ENCODE measurements around the gene FGFR2.
A peak's percentile ranks its signal among the peaks of the same experiment; 100 is the strongest.

Gene FGFR2

DNA sequence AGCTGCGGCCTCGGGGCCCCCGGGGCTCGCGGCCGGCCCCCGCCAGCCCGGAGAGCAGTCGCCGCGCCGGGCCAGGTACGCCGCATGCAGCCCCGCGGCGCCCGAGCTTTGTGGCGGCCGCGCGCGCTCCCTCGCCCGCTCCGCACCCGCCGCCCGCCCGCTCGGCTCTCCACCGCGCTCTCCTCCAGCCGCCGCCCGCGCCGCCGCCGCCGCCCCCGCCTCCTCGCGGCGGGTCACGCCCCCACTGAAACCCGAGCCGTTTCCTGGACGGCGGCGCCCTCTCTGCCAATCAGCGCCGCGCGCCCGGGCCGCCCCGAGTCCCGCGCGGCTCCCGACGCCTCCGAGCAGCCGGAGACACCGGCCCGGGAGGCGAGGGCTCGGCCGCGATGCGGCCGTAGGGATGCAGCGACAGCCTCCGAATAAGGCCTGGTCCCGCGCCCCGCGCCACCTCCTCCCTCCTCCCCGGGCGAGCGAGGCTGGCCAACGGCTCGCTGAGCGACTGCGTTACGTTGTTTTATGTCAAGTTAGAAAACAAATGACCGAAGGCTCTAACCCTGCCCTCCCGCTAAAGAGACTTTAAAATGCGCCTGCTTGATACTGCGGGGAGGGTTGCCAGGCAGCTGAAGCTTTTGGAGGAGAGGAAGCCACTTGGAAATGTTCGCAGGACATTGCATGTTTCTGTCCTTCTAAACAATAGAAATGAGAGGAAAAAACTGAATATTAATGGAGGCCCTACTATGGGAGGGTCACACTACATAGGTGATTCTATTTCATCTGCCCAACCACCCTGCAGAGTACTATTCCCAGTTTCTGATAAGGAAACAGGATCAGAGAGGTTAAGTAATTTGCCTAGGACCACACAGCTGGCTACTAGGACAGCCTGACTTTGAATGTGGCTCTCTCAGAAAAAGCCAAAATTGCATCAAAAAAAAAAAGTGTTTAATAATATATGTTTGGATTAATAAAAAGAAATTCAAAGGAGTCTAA is at the start of gene FGFR2:
TSS of gene FGFR2 (minus strand) at position 182 of the 987 bp plus-strand sequence. CDS start 4,627 bp downstream, outside the sequence.
- H3K4me3 Mint-ChIP-seq: peak within 1 kb of the TSS; percentile 38
- H3K27ac Mint-ChIP-seq: no peak within 1 kb of the TSS
- no peaks in the 10 kb centered on the region for H3K9me3 Mint-ChIP-seq
- H3K36me3 Mint-ChIP-seq (ENCODE audit: low read depth): no peaks in the 10 kb centered on the region
- H3K4me1 Mint-ChIP-seq (ENCODE audit: low read depth): peaks cover 7% of the 10 kb centered on the region
- peaks cover 68% of the 10 kb centered on the region for H3K27me3 Mint-ChIP-seq
- peak; percentile 33 for DNase-seq

DNA sequence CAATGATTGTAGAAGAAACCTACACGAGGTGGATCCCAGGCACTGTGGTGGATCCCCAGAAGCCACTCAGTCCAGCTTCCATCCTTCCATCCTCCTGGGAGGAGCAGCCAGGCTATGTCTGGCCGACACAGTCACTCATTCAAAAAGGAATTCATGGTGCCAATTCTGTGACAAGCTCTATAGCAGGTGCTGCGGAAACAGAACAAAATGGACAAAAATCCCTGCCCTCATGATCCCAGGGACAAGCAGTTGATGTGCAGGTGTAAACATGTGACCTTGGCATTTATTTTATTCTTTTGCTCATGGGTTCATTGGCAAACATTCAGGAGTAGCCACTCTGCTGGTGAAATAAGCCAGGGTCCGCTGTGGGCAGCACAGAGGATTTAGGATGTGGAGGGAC is 49.2 kb upstream of the FGFR2 start:
- no peak for DNase-seq
- H3K36me3 Mint-ChIP-seq (ENCODE audit: low read depth): no peaks in the 10 kb centered on the region
- no peak overlapping the region for H3K4me3 Mint-ChIP-seq
- H3K27me3 Mint-ChIP-seq: no peaks in the 10 kb centered on the region
- H3K27ac Mint-ChIP-seq: no peak overlapping the region
- H3K4me1 Mint-ChIP-seq (ENCODE audit: low read depth): no peaks in the 10 kb centered on the region
- H3K9me3 Mint-ChIP-seq: no peaks in the 10 kb centered on the region

DNA sequence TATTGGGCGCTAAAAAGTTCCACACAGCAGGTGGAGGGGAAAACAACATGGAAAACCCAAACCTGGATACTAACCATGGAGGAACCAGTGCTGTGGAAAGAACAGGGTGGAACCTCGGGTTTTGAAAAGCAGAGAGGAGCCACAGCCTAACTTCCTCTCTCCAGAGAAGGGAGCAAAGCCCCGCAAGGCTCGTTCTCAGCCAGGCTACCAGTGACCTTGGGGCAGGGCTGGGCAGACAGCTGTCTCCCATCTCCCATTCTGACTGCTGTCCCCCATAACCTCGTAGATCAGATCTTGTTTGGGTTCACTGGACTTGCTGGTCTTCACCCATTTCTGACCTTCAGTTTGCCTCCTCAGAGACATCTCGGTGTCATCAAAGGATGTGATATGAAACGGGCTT is 47.5 kb upstream of the FGFR2 start:
- no peak overlapping the region for H3K27ac Mint-ChIP-seq
- no peak for DNase-seq
- H3K36me3 Mint-ChIP-seq (ENCODE audit: low read depth): no peaks in the 10 kb centered on the region
- H3K4me3 Mint-ChIP-seq: no peak overlapping the region
- H3K4me1 Mint-ChIP-seq (ENCODE audit: low read depth): no peaks in the 10 kb centered on the region
- peaks cover 4% of the 10 kb centered on the region for H3K9me3 Mint-ChIP-seq
- H3K27me3 Mint-ChIP-seq: no peaks in the 10 kb centered on the region

DNA sequence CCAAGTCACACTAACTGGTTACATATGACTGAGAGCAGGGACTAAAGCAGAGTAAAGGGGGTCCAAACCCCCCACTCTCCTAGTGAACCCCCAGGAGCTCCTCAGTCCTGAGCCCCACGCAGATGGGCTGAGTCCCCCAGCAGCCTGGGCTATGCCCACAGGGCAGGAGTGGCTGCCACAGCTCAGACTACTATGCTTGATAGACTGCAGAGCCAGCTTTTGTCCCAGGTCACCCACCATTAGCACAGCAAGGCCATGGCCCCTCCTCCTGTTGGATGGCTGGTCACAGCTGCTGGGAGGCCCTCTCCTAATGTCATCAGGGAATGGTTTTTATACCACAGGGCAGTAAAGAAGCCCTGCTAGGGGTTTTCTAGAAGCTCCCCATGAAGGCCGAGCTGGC is 46.3 kb upstream of the FGFR2 start:
- no peaks in the 10 kb centered on the region for H3K27me3 Mint-ChIP-seq
- no peaks in the 10 kb centered on the region for H3K4me1 Mint-ChIP-seq (ENCODE audit: low read depth)
- no peak overlapping the region for H3K4me3 Mint-ChIP-seq
- no peak for DNase-seq
- no peak overlapping the region for H3K27ac Mint-ChIP-seq
- no peaks in the 10 kb centered on the region for H3K36me3 Mint-ChIP-seq (ENCODE audit: low read depth)
- H3K9me3 Mint-ChIP-seq: peaks cover 4% of the 10 kb centered on the region

DNA sequence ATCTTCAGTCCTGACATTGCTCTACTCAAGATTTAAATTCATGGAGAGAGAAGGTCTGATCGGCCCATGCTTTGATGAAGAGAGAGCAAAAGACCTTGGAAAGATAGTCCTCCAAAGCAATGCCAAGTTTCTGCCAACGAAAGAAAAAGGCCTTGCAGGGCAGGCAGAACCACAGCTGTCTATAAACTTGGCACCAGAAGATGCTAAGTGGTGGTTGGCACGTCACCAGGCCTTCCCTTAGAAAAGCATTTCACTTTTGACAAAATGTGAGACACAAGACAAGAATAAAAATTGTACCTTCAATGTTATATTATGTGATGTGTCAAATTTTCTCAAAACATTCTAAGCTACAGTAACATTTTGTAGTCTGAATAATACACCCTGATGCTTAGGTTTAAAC is 42.0 kb upstream of the FGFR2 start:
- H3K27me3 Mint-ChIP-seq: no peaks in the 10 kb centered on the region
- H3K9me3 Mint-ChIP-seq: peaks cover 7% of the 10 kb centered on the region
- DNase-seq: no peak
- H3K4me1 Mint-ChIP-seq (ENCODE audit: low read depth): no peaks in the 10 kb centered on the region
- H3K36me3 Mint-ChIP-seq (ENCODE audit: low read depth): no peaks in the 10 kb centered on the region
- no peak overlapping the region for H3K27ac Mint-ChIP-seq
- no peak overlapping the region for H3K4me3 Mint-ChIP-seq

DNA sequence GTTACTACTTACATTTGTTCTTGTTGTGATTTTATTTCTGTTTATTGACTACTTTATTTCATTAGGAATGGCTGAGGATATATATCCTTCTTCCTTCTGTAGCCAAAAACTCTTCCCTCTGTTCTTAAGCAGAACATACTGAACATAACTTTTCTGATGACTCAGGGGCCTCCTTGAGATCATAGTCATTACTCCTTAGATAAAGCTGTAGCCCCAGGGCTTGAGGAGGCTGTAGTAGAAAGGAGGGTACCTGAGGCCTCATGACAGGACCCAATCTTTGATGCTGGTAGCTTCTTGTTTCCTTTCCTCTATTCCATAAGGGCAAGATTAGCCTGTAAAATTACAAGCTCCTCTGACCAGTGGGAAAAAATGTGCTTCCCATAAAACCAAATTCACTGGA is 41.2 kb upstream of the FGFR2 start:
- H3K27ac Mint-ChIP-seq: no peak overlapping the region
- H3K27me3 Mint-ChIP-seq: no peaks in the 10 kb centered on the region
- no peak for DNase-seq
- no peak overlapping the region for H3K4me3 Mint-ChIP-seq
- H3K36me3 Mint-ChIP-seq (ENCODE audit: low read depth): no peaks in the 10 kb centered on the region
- H3K4me1 Mint-ChIP-seq (ENCODE audit: low read depth): no peaks in the 10 kb centered on the region
- H3K9me3 Mint-ChIP-seq: peaks cover 7% of the 10 kb centered on the region

DNA sequence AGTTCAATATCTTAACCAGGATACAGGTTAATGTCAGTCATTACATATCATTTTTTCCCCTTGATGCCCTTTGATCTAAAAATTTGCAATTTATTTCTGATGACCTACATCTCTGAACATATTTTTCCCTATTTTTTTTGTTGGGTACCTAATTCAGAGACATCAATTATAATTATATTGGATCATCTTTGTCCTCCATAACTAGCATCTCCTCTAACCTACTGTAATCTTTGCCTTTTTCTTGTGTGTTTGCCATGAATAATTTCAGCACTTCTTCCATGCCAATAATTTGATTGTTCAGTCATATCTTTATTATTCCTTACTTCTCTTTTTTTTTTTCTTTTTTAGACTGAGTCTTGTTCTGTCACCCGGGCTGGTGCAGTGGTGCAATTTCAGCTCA is 39.2 kb upstream of the FGFR2 start:
- Mint-ChIP-seq H3K4me3 (no peak overlapping the region), H3K27me3 (no peaks in the 10 kb centered on the region), H3K4me1 (ENCODE audit: low read depth) (no peaks in the 10 kb centered on the region), H3K9me3 (peaks cover 7% of the 10 kb centered on the region), H3K27ac (no peak overlapping the region), H3K36me3 (ENCODE audit: low read depth) (no peaks in the 10 kb centered on the region)
- no peak for DNase-seq

DNA sequence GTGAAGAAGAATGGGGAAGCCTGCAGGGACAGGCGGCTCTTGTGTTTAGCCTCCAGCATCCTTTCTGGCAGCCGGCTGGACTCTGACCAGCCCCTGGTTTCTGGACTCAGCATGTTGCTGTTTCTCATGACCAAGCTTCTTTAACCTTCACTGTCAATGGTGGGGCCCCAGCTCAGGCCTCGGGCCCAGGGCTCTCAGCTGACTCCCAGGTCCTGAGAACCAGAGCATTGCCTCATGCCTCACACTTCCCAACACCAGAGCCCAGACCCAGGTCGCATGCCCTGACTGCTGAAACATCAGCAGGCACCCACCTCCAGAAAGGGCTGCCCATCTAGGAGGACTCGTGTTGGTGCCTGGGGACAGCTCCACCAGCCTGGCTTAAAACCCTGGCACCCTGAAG is 34.8 kb upstream of the FGFR2 start:
- no peak overlapping the region for H3K27ac Mint-ChIP-seq
- no peak overlapping the region for H3K4me3 Mint-ChIP-seq
- no peaks in the 10 kb centered on the region for H3K36me3 Mint-ChIP-seq (ENCODE audit: low read depth)
- H3K27me3 Mint-ChIP-seq: no peaks in the 10 kb centered on the region
- no peaks in the 10 kb centered on the region for H3K4me1 Mint-ChIP-seq (ENCODE audit: low read depth)
- H3K9me3 Mint-ChIP-seq: peaks cover under 1% of the 10 kb centered on the region
- no peak for DNase-seq

DNA sequence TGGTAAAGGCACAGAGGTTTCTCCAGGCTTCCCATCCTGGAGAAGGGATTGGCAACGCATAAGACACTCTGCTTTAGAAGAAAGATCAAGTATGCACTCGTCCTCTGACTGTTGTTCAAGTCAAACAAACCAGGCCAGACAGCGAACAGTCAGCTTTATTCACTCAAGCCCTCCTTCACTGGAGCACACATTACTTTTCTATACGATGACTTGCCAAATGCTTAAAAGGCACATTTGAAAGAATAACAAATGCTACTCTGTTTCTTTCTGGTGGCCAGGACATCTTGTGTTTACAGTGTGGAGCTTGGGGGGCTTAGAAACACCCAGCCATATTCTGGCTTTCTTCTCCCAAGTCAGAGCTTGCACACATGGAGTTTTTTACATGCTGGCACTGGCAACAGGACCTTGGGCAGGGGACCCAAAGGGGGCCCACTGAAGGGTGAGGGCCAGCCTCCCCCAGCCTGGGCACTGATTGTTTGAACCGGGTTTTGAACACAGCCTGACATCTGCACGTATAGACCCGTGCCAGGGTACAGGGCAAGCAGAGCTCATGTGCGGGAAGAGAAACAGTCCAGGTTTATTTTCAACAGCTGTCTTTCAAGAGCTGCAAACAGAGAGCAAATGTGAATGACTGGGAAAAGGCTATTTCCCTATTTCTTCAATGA is 33.3 kb upstream of the FGFR2 start:
- H3K27me3 Mint-ChIP-seq: no peaks in the 10 kb centered on the region
- DNase-seq: no peak
- no peaks in the 10 kb centered on the region for H3K9me3 Mint-ChIP-seq
- H3K36me3 Mint-ChIP-seq (ENCODE audit: low read depth): no peaks in the 10 kb centered on the region
- no peak overlapping the region for H3K4me3 Mint-ChIP-seq
- H3K27ac Mint-ChIP-seq: no peak overlapping the region
- H3K4me1 Mint-ChIP-seq (ENCODE audit: low read depth): no peaks in the 10 kb centered on the region

DNA sequence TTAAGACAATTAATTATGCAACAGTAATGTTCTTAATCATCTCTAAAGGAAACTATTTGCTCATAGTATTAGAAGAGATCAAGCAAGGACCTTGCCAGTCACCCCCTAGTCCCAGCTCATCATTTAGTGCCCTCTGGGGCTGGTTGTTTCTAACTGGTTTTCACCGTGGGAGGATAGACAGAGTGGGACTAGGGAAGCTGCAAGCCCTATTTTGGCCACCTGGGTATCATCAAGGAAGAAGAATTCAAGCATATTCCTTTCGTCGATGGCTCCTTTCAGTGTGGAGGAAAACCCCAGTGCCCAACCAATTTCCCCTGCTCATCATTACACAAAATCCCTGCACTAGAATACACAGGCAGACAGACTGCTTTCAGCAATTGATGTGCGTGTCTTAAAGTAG is 30.6 kb upstream of the FGFR2 start:
- Mint-ChIP-seq H3K36me3 (ENCODE audit: low read depth) (no peaks in the 10 kb centered on the region), H3K9me3 (no peaks in the 10 kb centered on the region), H3K4me3 (no peak overlapping the region), H3K27ac (no peak overlapping the region), H3K27me3 (no peaks in the 10 kb centered on the region), H3K4me1 (ENCODE audit: low read depth) (no peaks in the 10 kb centered on the region)
- DNase-seq: no peak

DNA sequence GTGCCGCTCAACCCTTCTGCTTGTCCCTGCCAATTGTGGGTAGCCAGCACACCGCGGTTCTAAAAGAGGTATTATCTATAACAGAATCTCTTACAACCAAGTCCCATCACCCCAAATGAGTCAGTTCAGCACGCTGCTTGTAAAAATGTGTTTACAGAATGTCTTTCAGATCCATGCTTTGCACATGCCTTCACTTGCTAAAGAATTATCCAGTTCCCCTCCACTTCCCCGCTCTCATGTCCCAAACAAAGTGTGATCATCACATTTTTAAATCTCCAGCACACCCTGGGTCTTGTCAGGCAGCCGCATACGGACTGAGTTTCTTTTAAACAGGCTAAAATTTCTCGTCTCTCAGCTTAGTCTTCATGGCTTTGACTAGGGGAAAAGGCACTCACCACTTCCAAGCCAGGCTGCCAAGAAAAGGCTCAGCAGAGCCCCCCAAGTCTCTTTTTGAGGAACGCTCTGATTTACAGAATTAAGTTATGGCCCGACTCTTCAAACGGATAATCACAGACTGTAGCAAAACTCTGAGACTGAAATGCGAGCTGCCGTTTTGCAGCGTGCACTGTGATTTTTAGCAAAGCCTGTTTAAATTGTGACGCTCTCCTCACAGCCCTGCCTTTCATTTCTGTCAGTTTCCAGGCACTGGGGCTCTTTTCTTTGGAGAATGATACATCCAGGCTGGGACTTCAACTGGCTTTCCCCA is 29.8 kb upstream of the FGFR2 start:
- Mint-ChIP-seq H3K9me3 (no peaks in the 10 kb centered on the region), H3K4me3 (no peak overlapping the region), H3K27me3 (no peaks in the 10 kb centered on the region), H3K27ac (no peak overlapping the region), H3K4me1 (ENCODE audit: low read depth) (no peaks in the 10 kb centered on the region), H3K36me3 (ENCODE audit: low read depth) (no peaks in the 10 kb centered on the region)
- no peak for DNase-seq

DNA sequence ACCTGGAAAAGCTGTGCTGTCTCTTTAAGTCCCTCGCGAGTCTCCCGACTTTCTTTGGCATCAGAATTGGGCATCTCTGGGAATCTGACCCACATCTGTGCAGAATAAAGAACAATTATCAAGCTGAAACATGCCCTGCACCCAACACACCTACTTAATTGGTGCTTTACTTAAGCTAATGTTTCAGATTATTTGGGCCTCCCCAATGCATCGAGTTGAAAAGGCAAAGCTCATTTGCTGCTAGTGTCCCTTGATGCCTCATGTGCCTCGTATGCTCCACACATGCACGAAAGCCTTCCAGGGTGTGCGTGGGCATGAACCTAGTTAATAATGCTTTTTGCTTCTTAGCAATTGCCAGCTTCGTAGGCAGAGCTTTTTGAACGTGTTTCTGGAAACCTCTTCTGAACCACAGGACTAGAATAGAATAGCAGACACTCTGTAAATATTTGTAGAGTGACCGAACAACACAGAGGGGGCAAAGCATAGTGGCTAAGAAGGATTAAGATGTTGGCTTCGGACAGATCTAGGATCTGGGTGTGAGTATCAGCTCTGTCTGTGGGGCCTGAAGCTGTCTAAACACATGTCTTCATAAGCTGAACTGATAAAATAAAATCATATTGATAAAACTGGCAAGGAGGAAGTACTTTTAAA is 26.7 kb upstream of the FGFR2 start:
- Mint-ChIP-seq H3K4me3 (no peak overlapping the region), H3K27me3 (no peaks in the 10 kb centered on the region), H3K27ac (no peak overlapping the region), H3K4me1 (ENCODE audit: low read depth) (no peaks in the 10 kb centered on the region), H3K36me3 (ENCODE audit: low read depth) (no peaks in the 10 kb centered on the region), H3K9me3 (no peaks in the 10 kb centered on the region)
- no peak for DNase-seq

DNA sequence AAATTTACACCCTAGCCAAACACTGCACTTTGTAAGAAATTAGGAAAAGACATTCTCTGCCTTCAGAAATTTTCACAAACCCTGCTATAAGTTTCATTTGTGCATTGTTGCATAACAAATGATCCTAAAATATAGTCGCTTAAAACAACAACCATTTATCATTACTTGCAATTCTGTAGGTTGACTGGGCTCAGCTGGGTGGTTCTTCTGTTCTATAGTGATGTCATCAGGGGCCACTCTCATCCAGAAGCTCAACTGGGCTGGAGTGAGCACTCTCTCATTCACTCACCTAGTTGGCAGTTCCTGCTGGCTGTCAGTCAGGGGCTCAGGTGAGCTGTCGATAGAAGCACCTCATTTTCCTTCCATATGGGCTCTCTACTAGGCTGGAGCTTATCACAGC is 20.7 kb upstream of the FGFR2 start:
- H3K27ac Mint-ChIP-seq: no peak overlapping the region
- no peak overlapping the region for H3K4me3 Mint-ChIP-seq
- peaks cover 14% of the 10 kb centered on the region for H3K27me3 Mint-ChIP-seq
- no peaks in the 10 kb centered on the region for H3K4me1 Mint-ChIP-seq (ENCODE audit: low read depth)
- H3K9me3 Mint-ChIP-seq: no peaks in the 10 kb centered on the region
- no peaks in the 10 kb centered on the region for H3K36me3 Mint-ChIP-seq (ENCODE audit: low read depth)
- no peak for DNase-seq

DNA sequence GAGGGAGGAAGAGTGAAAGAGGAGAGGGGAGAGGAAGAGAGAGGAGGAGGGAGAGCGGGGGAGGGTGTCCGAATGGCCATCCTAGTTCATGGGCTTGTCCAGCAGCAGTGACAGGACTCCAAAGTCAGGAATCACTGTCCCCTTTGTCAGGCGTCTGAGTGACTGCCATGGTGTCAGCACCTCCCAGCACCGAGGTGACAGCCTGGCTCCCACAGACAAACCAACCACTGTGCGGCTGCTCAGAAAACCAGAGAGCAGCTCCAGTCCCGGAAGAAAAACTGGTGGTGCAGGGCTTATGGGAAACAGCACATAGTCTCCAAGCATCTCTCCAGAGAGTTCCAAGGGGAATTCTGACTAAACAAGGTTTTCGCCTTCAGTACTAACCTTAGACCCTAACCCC is 18.9 kb upstream of the FGFR2 start:
- DNase-seq: no peak
- Mint-ChIP-seq H3K36me3 (ENCODE audit: low read depth) (no peaks in the 10 kb centered on the region), H3K27ac (no peak overlapping the region), H3K27me3 (peaks cover 16% of the 10 kb centered on the region), H3K4me3 (no peak overlapping the region), H3K9me3 (no peaks in the 10 kb centered on the region), H3K4me1 (ENCODE audit: low read depth) (no peaks in the 10 kb centered on the region)
